NCI-H82 (cell line): ENCODE results near the gene LOXHD1.

Source experiments
- DNase-seq: peaks from one replicate; lab custom pipeline; 2025; lab: John Stamatoyannopoulos, UW

Gene LOXHD1

DNA sequence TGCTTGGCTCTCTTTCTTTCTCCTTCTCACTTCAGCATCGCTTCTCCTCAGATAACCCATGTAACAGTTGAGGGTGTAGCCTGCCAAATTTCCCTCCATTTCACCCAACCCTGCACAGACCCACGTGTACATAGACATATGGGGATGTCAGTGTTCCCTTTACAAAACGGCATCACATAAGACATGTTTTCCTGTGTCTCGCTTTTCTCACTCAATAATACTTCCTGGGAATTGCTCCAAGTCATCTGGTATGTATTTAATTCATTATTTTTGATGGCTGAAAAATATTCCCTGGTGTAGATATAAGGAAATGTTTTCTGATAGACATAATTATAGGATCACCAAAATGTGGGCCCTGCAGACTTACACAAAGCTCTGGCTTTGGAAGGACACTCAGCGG, 176.8 kb downstream of the LOXHD1 start:
- no peak for DNase-seq

DNA sequence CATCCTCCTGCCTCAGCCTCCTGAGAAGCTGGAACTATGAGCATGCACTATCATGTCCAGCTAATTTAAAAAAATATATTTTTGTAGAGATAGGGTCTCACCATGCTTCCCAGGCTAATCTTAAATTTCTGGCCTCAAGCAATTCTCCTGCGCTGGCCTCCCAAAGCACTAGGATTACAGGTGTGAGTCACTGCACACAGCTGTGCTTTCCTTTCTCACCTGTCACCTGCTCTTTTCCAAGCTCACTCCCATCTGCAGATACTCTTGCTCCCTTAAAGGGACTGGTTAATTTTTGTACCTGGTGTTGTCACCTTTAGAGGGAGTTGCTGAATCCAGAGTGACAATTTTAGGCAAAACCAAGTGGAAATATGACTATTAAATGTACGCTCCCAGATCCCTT, 178.2 kb downstream of the LOXHD1 start:
- DNase-seq, result no peak

DNA sequence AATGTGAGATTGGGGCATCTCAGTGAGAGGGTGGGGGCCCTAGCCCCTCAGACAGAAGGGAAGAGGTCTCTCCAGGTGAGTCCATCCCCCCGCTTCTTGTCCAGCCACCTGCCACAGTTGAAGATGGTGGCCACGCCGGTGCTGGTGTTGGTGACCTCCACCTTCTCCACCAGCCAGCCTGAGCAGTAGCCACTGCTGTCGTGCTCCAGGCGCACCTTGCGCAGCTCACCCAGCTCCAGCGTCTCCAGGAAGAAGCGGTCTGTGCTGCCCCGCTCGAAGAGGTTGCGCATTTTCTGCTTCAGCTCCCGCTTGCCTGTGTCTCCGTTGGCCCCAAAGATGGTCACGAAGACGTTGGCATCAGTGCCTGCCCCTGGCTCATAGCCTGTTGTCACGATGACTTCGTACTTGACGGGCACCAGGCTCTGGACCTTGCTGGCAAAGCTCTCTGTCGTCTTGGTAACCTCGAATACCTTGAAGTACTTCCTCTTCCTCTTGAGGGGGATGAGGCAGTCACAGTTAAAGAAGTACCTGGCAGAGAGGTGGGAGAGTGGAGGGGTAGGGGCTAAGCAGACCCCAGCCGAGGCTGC, 179.5 kb downstream of the LOXHD1 start:
- DNase-seq, result no peak

DNA sequence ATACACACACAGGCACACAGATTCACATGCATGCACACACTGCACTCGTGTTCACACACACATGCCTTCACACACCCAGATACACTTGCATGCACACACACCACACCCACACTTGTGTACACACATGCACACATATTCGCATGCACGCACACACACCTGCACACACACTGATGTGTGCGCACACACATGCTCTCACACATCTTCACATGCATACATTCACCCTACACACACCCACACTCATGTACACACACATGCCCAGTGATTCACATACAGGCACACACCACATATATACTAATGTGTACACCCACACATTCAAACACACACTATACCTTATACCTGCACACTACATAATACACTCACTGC, 181.6 kb downstream of the LOXHD1 start:
- DNase-seq, result no peak

DNA sequence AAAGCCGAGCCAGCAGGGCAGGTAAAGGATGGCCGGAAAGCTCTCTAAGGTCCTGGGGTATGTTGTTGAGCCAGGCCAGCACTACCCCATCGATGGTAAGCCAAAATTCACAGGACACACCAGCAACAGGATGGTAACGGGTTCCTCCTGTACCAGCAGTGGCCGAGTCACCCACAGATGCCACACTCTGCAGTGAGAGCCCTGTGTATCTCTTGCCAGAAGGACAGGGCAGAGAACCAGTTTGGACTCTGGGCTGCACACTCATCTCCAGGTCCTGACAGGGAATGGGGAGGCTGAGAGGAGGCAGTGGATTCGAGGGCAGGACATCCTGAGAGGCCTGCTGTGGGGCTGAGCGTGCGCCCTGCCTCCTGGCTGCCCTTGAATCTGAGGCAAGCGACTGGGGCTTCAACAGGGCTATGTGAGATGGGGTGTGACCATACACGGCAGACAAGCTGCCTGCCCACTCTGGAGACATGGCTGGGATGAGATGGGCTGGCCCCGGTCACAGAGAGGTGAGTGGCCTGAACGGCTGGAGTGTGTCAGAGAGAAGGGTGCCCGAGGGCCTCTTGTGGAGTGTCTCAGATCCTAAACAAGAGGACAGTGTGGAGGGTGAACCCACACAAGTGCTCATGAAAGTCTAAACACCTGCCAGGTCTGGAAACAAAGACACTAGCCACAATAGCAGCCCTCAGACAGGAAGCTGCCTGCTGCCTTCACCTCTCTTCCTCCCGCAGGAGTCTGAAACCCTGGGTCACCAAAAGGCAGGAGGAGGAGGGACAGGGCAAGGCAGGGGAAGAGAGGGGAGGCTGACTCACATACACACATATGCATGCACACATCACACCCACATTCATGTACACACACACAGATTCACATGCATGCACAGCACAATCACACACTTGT, 182.3 kb downstream of the LOXHD1 start:
- DNase-seq, result no peak

DNA sequence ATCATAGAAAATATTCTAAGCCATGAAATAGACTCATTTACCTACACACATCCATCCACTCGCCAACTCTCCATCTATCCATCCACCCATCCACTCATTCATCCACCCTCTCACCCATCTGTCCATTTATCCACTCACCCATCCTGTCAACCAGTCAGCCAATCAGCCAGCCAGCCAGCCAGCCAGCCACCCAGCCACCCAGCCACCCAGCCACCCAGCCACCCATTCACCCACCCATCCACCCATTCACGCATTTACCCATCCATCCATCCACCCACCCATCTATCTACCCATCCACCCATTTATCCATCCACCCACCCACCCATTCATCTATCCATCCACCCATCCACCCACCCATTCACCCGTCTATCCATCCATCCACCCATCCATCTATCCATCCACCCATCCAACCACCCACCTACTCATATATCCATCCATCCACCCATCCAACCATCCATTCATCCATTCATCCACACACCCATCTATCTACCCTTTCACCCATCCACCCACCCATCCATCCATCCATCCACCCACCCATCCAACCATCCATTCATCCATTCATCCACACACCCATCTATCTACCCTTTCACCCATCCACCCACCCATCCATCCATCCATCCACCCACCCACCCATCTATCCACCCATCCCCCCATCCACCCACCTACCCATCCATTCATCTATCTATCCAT, 185.1 kb downstream of the LOXHD1 start:
- no peak for DNase-seq

DNA sequence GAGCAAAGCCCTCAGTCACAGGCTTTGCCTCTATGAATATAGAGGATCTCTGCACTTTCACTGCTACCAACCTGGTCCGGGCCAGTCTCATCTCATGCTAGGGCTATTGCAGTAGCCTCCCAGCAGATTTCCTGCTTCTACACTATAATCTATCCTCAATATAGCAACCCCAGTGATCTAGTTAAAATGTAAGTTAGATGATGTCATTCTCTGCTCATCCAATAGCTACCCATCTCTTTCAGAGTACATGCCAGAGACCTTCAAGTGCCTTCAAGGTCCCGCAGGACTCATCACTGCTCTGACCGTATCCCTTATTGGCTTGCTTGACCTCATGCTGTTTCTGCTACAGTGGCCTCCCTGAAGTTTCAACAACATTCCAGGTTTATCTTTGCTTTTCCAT, 186.3 kb downstream of the LOXHD1 start:
- DNase-seq, result no peak

DNA sequence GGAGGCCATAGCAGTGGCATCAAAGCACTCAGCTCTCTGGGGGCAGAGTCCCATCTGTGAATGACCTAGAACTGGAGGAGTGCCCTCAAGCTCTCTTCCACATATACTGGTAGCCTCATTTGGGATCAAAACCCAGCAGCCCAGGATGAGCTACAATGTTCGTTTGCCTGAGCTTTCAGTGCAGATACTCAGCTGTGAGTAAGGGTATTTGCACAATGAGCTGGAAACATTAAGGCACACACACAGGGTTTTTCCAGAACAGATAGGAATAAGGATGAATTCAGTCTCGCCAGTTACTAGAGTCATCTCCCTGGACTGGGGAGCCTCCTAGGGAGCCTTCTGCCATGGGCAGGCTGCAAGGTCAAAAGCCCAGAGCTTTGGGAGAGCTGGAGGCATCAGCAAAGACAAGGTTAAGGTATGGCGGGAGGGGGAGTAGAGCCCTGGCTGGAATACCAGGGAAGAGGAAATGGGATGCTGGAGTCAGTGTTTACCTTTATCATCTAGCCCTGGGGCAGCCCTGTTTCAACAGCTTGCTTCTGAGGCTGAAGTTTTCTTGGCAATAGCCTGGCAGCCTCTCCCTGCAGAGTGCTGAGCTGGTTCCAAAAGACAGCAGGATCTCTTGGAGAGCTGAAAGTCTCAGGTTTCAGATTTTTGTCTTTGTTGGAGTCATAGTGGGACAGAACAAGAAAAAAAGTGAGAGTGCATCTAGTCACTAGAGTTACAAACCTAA, 187.7 kb downstream of the LOXHD1 start:
- DNase-seq, result no peak

DNA sequence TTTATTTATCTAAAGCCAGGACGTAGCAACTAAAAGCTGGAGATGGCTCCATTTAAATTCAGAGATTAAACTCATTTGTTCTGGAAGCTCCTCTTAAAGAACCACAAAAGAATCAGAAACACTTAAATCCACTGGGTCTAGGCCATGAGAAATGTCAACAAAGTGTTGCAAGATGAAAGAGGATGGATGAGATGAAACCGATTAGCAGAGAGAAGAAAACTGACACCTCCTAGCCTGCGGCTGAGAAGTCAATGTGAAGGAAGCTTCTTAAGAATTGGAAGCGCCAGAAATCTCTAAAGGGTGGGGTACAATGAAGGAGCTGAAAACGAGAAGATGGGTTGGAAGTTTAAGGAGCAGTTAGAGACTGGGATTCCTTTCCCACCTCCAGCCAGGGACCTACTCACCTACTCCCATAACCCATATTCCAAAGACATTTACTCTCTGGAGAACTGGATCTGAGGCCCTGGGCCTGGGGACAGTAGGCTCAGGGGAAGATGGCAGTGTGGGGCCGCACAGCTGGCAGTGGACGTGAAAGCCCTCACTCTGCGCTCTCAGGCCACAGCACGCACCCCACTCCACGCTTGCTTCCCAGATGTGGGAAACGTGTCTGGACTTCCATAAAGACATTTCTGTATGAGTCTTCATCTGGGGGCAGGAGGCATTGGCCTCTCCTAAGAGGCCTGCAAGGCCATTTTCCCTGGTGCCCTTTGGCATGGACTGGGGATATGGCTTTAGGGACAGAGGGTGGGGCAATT, 188.4 kb downstream of the LOXHD1 start:
- no peak for DNase-seq

DNA sequence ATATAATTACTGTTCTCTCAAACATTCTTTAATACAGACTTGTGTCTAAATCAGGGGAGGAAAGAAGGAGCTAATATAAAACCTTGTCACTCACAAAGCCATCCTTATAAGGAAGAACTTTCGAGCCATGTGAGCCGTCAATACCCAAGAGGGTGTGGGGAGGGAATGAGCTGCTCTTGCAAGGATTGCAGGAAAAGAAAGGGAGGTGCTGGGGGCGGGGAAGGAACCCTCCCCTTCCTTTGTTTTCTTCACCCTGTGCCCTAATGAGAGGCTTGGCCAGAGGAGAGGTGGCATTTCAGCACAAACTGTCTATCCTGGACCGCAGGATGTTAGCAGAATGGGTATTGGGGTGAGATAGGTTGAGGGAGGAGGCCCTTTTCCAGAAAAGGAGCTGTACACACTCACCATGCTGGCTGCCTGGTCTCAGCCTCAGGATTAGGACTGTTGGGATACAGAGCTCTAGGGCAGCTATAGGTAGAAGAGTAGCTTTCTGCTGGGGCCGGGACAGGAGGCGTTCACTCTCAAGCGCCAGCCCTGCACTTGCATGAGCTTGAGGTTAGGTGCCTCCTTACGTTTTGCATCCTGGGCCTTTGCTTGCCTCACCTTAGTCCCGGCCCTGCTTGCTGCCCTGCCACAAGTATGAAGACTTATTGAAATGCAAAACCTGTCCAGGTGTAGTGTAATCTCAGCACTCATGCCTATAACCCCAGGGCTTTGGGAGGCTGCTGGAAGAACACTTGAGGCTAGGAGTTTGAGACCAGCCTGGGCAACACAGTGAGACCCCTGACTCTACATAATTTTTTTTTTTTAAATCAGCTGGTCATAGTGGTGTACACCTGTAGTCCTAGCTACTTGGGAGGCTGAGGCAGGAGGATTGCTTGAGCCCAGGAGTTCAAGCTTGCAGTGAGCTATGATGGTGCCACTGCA, 190.5 kb downstream of the LOXHD1 start:
- DNase-seq, result peak; percentile 73

DNA sequence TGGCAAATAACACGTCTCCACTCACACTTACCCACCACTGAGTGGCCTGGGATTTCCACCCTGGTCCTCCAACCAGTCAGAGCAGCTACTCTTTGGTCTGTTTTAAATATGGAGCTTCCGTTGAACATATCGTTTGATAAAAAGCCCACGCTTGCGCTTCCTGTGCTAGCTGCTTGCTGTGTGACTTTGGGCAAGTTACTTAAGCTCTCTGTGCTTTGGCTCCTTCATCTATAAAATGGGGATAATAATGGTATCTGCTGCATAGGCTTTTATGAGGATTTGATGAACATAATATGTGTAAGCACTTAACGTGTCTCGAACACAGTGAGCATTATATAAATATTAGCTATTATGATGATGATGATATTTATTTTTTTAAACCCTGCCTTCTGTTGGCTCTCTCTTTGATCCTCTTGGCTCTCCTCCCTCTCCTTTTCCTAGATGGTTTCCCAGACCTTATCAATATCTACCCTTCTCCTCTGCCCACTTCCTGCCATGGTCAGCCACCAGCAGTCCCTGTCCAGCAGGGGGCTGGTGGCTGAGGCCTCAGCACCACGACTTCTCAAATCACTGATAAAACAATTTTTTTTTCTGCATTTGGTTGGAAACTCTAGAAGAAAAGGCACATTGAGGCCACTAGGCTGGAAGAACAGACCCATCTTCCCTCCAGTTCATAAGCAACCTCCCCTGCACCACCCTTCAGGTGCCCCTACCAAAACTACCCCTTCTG, 191.9 kb downstream of the LOXHD1 start:
- no peak for DNase-seq

DNA sequence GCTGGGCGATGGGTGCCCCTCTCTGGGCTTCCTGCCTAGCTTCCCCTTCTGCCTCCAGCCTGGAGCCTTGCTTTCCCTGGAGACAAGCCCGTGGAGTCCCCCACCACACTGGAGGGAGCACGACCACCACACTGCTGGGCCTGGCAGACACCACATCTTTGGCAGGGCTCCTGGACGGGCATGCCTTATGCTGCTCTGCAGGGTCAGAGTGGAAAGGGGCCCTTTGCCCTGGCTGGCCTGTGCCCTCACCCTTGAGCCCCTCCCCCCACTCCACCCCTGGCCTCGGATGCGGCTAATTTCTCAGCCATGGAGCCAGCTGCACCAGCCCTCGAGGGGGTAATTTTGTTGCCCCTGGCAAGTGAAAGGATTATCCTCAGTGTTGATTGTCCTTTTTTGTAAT, 194.5 kb downstream of the LOXHD1 start:
- DNase-seq, result peak; percentile 88

DNA sequence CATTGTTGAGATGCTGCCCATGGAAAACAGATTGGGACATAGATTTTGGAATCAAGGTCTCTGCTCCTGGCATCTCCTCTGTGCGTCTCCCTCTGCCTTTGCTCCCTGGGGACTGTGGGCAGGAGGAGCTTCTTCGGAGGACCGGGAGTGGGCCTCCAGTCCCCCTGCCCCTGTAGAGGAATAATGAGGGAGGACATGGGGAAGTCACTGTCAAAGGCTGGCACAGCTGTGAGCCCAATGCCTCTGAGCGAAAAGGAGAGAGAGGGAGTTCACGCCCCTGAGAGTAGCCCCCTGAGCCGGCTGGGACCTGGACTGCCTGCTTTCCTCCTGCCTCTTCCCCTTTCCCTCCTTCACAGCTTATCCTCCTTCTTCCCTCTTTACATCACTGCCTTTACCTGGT, 195.0 kb downstream of the LOXHD1 start:
- DNase-seq, result no peak

DNA sequence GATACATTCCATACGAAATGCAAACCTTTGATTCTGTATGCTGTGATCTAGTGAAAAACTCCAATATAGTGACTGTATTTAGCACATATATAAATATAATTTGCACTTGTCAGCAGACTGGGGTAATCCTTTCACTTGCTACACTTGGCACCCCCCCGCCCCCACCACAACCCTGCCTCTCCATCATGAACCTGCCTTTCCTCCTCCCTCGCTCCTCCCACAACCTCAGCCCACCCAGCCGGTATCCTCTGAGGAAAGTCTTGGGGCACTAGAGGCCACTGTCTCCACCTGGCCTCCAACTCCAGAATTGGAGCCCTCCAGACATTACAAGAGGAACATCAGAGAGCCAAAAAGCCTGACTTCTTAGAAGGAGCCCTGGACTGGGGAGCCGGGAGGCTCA, 196.3 kb downstream of the LOXHD1 start:
- no peak for DNase-seq

DNA sequence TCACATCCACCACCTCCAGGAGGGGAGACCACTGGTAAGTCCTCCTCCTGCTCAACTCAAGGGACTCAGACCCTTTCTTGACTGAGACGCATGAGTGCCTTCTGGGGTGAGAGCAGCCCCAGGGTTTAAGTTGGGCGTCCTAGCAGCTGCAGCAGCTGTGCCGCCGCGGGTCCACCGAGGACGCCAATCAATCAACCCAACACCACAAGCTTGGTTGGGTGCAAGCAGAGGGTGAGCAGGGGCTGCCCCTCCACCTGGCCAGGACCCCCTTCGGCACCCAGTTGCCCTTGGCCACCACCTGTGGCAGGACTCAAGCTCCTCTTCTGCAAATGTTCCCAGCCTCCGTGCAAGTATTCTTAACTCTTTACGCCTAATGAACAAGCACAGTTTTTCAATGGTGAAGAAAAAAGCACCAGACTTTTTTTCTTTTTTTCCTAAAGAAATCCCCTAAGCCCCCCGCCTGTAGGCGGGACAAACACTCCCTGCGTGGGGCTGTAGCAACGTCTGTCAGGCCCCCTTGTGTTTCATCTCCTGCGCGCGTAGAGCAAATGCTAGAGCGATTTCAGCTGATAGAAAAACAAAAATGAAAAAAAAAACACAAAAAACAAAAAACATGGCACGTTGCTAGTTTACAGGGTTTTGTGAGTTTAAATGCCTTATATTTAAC, 197.1 kb downstream of the LOXHD1 start:
- no peak for DNase-seq

DNA sequence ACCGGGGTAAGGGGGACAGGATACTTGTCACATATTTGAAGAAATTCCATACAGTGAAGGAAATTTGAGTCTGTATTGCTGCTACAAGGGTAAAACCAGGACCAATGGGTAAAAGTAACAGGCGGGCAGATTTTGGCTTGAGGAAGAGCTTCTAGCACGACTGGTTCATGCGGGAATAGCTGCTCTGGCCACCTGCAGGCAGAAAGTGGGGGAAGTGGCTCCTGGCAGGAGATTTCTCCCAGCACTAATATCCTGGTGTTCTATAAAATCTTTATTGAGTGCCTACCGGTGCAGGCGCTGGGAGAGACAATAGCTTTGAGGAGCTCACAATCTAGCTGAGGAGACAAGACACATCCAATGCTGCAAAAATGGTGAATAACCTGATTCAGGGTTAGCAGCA, 198.5 kb downstream of the LOXHD1 start:
- DNase-seq, result no peak

DNA sequence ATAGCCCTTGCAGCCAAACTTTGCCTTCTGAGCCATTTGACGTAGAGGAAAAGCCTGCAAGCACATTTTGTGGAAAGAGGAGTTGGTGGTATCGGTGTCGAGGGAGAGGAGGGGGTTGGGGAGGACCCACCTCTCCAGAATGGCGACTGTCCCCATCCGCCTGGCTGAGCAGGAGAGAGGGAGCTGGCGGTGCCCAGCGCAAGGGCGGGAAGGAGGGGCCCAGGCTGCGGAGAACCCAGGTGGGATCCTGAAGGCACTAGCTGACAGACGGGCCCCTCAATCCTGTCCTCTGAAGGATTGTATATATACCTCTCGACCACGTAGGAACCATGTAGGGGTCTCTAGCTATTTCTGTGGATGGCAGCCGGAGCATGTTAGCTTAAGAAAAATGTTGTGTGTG, 200.3 kb downstream of the LOXHD1 start:
- DNase-seq, result no peak

DNA sequence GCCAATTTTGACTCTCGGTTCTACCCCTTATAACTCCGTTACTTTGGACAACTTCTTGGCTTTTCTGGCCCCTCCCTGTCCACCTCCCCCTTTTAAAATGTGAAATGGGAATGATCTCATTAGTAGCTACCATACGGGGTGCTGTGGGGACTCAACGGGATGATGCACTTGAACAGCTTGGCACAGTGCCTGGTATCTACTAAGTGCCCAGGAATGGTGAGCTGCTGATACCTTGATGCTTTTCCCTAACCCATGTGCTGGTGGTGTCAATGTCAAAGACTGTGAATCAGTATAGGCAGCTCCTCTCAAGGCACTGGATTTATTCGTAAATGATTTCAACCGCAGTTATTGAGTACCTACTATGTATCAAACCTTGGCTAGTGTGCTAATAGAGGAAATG, 204.2 kb downstream of the LOXHD1 start:
- DNase-seq, result peak; percentile 42

DNA sequence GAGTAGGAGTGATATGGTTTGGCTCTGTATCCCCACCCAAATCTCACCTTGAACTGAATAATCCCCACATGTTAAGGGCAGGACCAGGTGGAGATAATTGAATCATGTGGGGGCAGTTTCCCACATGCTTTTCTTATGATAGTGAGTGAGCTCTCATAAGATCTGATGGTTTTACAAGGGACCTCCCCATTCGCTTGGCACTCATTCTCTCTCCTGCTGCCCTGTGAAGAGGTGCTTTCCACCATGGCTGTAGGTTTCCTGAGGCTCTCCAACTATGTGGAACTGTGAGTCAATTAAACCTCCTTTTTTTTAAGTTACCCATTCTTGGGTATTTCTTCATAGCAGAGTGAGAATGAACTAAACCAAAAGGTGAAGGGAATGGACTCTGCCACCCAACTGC, 207.5 kb downstream of the LOXHD1 start:
- no peak for DNase-seq
